Activated CD8-positive, alpha-beta memory T cell treated with anti-CD3 and anti-CD28 coated beads, Interleukin-2, amount 50 U/mL, for 1 hour (primary cell): ENCODE data around the gene PIPOX.

Source experiments
- DNase-seq: peaks from one replicate; pipeline ENCODE4 v3.0.0-alpha.2; 2020; ENCODE audit errors: extremely low read depth

The PIPOX gene

DNA sequence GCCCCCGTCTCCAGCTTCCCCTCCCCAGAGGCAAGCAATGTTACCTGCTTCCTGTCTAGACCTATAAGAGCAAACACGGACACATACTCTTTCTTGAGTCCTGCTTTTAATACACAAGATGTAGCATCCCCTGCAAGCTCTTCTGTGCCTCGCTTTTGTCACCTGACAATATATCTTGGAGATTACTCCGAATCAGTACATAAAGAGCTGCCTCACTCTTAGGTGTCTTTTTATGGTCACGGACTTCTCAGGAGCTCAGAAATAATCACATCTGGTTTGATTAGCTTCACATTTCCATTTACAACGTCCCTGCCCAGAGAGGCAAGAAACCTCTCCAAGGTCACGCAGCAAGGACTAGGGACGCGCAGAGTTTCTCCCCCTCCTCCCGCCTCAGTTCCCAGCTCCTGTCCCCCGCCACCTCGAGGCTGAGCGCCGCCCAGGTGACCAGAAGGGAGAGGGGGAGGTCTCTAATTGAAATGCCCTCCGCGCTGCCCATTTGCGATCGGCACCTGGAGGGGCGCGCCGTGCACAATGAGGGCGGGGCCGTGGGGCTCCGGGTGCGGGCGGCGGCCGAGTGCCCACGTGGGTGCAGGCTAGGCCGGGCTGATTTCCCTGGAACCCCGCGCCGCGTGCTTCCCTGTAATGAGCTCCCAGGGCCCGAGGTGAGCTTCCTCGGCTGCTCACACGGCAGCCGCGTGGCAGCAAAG is 23.3 kb upstream of the PIPOX start:
- DNase-seq: no peak

GRCh38 chr17:29020576-29020975 is 22.4 kb upstream of the PIPOX start:
- DNase-seq: no peak

- no peak for DNase-seq
Measured at GRCh38 chr17:29021226-29021625, 21.7 kb upstream of the PIPOX start.

GRCh38 chr17:29022074-29022473 is 20.9 kb upstream of the PIPOX start:
- no peak for DNase-seq

- no peak for DNase-seq
Measured at GRCh38 chr17:29024316-29024952, 18.5 kb upstream of the PIPOX start.

DNA sequence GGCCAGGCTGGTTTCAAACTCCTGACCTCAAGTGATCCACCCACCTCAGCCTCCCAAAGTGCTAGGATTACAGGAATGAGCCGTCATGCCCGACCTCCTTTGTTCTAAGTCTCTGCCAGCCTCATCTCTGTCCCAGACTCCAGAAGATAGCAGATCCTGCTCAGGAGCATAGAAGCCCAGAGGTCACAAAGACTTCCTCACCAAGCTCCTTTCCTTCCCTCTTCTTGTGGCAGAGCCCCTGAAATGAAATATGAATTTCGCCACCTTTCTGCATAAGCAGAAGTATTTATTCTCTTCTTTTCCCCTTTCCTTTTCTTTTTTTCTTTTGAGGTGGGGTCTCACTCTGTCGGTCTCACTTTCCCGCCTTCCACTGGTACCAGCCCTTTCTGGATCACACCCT is 11.5 kb upstream of the PIPOX start:
- DNase-seq: no peak

- DNase-seq: no peak
Measured at GRCh38 chr17:29032013-29032856, 10.7 kb upstream of the PIPOX start.

GRCh38 chr17:29032857-29033197 is 10.1 kb upstream of the PIPOX start:
- DNase-seq: no peak

DNA sequence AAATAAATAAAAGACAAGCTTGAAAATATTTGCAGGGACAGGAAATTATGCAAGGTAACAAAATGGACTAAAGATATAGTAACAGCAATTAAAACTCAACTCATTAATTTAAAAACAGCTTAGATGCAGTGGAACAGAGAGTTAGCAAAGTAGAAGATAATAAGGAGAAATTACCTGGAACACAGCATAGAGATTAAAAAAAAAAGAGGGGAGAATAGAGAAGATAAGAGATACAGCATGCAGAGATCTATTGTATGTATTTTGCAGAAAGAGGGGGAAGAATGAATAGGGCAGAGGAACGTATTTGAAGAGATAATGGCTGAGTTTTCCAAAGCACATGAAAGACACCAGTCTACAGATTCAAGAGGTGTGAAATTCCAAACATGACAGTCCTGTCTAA is 8.4 kb upstream of the PIPOX start:
- no peak for DNase-seq

DNA sequence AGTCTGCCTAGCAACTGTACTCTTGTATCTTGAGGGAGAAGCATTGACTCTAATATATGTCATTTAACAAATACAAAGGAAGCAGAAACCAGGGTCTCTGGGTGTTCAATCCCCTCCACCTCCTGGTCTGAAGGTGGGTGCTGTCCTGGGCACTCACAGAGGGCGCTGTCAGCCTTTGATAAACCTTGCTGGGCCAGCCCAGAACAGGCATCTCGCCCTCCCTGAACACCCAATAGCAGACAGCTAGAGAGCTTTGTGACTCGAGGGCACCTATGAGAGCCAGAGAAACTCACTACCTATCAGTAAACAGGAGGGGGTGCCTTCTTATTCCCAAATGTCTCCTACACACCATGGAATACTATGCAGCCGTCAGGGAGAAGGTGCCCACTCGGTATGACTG is 6.4 kb upstream of the PIPOX start:
- DNase-seq: no peak

GRCh38 chr17:29037739-29038084 is 5.2 kb upstream of the PIPOX start:
- DNase-seq: no peak

GRCh38 chr17:29038085-29038795 is 4.7 kb upstream of the PIPOX start:
- no peak for DNase-seq

DNA sequence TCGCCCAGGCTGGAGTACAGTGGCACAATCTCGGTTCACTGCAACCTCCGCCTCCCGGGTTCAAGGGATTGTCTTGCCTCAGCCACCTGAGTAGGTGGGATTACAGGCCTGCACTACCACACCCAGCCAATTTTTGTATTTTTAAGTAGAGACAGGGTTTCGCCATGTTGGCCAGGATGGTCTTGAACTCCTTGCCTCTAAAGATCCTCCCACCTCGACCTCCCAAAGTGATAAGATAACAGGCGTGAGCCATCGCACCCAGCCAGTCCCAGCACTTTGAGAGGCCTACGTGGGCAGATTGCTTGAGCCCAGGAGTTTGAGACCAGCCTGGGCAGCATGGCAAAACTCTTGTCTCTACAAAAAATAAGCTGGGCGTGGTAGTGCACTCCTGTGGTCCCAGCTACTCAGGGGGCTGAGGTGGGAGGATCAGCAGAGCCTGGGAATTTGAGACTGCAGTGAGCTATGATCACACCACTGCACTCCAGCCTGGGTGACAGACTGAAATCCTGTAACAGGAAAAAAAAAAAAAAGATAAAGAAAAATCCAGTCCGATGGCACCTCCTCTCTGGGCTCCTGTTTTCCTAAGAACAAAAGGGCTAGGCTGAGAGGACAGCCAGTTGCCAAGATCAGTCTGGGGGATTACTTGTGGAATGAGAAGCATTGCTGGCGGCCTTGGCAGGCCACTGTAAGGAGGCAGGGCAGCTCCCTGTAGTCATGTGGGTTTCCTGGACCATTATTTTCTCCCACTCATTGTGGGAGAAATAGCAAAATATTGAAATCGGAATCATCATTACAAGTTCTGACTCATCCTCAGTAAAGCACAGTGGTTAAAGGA is 3.0 kb upstream of the PIPOX start:
- DNase-seq: no peak

DNA sequence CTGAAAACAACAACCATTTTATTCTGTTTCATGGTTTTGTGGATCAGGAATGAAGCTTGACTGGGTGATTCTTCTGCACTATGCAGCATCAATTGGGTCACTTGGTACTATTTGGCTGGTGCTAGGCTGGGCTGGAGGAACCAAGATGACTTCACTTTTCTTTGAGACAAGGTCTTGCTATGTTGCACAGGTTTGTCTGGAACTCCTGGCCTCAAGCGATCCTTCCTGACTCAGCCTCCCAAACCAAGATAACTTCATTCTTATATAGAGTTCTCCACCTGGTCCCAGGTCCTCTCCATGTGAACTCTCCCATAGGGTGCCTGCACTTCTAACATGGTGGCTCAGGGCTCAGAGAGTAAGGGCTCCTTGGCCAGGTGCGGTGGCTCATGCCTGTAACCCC is 1.9 kb upstream of the PIPOX start:
- no peak for DNase-seq

DNA sequence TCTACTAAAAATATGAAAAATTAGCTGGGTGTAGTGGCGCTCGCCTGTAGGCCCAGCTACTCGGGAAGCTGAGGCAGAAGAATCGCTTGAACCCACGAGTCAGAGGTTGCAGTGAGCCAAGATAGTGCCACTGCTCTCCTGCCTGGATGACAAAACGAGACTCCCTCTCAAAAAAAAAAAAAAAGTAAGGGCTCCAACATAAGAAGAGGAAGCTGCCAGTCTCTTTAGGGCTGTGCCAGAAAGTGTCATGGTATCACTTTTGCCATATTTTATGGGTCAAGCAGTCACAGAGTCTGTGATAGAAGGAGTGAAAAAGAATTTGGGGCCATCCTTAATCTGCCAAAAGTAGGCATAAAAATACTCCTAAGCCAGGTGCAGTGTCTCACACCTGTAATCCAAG is 1.4 kb upstream of the PIPOX start:
- no peak for DNase-seq

- no peak for DNase-seq
Measured at GRCh38 chr17:29042026-29042678, 789 bp upstream of the PIPOX start.

GRCh38 chr17:29043539-29044145 is 701 bp downstream of the PIPOX start:
- no peak for DNase-seq

DNA sequence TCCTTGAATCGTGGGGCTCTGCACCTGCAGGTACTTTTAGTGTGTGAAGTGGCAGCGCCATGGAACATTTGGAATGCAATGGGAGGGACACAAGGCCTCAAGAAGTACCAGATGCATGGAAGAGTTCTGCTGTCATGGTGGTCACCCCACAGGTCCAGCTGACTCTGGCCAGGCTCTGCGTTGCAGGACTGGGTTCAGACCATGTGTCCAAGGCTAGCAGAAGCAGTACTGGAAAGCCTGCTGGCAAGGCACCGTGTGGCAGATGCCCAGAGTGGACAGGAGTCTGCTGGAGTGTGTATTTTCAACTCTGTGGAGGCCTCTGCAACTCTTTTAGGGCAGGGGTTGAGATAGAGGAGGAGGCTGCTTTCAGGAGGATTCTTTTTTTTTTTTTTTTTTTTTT is 2.1 kb downstream of the PIPOX start:
- DNase-seq: no peak

DNA sequence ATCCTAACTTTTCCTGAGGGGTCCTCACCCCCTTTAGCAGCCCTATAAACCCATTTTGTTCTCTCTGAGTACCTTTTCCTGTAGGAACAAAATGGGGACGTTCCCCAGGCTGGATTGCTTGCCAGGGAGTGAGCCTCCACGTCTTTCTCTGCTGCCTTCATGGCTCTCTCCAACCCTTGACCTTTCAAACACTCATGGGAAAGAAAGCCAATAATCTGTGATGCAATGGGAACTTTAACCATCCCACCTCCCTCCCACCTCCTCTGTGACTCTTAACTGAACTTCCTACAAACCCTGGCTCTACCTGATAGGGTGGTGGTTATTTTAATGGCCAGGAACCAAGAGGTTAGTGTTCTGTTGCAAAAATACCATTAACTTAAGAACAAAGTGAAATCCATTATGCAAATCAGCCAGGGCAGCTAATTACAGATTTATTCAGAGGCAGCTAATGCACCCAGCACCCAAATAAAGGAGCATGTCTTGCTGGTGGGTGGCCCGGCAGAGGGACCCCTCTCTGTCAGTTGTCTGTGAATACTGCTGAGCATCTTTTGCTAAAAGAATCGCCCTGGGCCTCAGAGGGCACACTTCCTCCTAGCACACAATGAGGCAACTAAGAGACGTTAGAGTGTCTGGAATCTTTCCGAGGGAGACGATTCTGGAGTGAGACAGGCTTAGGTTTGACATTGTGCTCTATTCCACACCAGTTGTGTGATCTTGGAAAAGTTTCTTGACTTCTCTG is 3.0 kb downstream of the PIPOX start:
- DNase-seq: no peak

- DNase-seq: no peak
Measured at GRCh38 chr17:29046473-29046839, 3.5 kb downstream of the PIPOX start.
